D721Med (cell line): ENCODE data around the gene AP4E1.
"Not testable (repeated sequence)": the region's sequence is repeated elsewhere in the genome, so short reads cannot be mapped to it uniquely, and the experiment has no call there.

ENCODE experiments used
- DNase-seq: peaks from one replicate; pipeline ENCODE4 v3.0.0; 2011; ENCODE audit warnings: low spot score; ENCODE audit not compliant: insufficient read length
- FAIRE-seq: peaks from 2 replicates; lab custom pipeline; 2011; peaks lifted over from hg19 to GRCh38; lab: Jason Lieb, UNC
- TF ChIP-seq, protein P1 (sequence below): IDR thresholded peaks from 2 replicates; pipeline ENCODE4 v1.5.1; 2012; ENCODE audit warnings: mild to moderate bottlenecking, control low read depth; ENCODE audit not compliant: insufficient read depth; ENCODE audit errors: missing control alignments

AP4E1 gene

DNA sequence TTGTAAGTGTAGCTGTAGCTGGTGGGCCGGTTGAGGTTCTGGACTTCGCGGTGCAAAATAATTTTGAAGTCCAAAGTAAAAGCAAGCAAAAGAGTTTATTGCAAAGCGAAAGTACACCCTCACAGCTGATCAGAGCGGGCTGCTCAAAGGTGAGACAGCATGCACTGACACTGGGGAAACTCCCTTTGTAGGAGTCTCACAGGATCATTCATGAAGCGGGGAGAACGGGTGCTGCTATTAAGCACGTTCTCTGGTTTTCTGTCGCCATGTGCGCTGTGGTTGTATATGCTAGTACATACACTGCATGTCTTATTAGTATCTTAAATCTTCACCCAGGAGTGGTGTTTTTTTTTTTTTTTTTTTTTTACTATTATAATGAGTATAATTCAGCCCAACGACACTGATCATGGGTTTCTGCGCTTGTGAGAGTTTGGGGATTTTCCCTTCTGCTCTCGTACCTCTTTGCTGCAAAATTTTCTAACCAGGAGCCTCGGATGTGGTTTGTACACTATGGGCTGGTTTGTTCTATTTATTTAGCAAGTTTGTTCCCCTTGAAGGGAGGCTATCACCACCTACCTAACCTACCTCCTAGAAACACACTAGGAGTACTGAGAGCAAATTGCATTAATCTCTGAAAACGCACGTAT, 1.4 kb upstream of the AP4E1 start:
- FAIRE-seq (no peak), DNase-seq (no peak)
- TF ChIP-seq, protein P1, sequence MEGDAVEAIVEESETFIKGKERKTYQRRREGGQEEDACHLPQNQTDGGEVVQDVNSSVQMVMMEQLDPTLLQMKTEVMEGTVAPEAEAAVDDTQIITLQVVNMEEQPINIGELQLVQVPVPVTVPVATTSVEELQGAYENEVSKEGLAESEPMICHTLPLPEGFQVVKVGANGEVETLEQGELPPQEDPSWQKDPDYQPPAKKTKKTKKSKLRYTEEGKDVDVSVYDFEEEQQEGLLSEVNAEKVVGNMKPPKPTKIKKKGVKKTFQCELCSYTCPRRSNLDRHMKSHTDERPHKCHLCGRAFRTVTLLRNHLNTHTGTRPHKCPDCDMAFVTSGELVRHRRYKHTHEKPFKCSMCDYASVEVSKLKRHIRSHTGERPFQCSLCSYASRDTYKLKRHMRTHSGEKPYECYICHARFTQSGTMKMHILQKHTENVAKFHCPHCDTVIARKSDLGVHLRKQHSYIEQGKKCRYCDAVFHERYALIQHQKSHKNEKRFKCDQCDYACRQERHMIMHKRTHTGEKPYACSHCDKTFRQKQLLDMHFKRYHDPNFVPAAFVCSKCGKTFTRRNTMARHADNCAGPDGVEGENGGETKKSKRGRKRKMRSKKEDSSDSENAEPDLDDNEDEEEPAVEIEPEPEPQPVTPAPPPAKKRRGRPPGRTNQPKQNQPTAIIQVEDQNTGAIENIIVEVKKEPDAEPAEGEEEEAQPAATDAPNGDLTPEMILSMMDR, result no peak

DNA sequence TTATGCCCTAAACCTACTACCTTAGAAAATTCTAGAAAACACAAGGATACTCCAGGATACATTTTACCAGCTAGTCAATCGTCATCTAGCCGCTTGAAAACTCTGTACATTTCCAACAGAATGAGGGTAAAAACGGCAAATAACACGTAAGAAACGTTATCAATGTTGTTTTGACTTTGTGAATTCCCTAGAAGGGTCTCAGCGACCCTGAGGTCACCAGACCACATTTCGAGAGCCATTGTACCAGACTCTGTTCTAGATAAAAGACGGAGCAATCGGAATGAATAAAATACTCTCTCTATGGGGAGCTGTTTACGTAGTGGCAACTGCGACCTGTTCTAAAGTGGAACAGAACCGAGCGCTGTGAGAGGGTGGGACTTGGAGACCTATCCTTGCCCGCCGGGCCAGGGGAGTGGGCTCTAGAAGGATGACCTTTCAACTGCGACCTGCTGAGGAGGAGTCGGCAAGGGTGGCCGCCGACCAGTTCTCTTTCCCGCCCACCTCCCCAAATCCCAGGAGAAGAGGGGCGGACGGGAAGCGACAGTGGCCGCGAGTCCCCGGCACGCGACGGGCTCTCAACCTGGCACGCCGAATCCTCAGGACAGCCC, 778 bp upstream of the AP4E1 start:
- no peak for DNase-seq
- TF ChIP-seq, protein P1, result no peak
- no peak for FAIRE-seq

DNA sequence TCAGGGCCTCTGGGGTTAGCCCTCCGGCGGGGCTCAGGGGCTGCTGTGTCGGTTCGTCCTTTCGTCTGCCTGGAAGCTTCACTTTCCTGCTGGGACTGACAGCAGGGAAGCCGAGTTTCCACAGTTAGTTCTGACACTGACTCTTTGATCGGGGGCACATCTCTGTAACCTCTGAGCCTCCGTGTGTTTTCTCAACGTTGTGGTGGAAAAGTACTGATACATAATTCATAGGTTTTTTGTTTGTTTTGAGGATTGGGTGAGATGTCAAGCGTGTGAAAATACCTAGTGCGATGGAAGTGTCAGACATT, 481 bp downstream of the AP4E1 start:
- DNase-seq (no peak), FAIRE-seq (no peak)
- TF ChIP-seq, protein P1, result no peak

DNA sequence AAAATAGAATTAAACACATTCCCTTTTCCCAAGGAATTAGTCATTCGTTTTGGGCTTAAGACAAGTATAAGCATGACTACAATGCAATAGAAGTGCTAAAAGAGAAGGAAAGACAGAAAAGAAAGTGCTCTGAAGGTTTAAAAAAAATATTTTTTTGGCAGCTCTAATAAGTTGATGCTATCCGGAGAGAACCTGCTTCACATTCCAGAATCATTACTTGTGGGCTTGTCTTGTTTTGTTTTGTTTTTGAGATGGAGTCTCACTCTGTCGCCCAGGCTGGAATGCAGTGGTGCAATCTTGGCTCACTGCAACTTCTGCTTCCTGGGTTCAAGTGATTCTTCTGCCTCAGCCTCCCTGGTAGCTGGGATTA, 1.9 kb downstream of the AP4E1 start:
- not testable (repeated sequence) for FAIRE-seq, DNase-seq

DNA sequence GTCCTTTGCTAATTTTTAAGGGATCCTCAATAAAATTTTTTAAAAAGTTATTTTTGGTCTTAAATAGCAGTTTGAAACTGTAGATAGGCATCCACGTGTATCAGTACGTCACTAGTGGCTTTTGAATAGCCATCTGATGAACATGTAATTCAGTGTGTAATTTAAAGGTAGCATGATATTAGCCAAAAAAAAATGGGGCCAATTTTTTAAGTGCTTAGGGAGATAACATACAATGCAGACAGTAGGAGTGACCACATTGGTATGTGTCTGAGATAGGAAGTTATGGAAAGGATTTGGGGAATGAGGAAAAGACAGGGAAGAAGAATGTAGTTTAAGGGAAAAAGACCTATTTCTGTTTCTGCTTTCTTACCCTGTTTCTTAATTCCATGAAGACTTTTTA, 2.5 kb downstream of the AP4E1 start:
- TF ChIP-seq, protein P1, result no peak
- FAIRE-seq, result no peak
- no peak for DNase-seq

DNA sequence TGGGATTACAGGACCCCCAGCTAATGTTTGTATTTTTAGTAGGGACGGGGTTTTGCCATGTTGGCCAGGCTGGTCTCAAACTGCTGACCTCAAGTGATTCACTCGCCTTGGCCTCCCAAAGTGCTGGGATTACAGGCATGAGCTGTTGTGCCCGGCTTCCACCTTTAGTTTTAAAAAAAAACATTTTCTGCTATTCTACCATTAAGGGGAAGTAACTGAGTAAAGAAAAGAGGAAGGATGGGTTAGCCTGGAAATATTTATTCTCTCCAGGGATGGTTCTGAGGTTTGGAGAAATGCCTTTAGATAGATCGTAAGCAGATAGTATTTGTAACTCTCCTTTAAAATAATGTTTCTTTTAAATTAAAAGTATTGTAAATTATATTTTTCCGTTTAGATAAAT, 3.1 kb downstream of the AP4E1 start:
- TF ChIP-seq, protein P1, result no peak
- DNase-seq (no peak), FAIRE-seq (no peak)

DNA sequence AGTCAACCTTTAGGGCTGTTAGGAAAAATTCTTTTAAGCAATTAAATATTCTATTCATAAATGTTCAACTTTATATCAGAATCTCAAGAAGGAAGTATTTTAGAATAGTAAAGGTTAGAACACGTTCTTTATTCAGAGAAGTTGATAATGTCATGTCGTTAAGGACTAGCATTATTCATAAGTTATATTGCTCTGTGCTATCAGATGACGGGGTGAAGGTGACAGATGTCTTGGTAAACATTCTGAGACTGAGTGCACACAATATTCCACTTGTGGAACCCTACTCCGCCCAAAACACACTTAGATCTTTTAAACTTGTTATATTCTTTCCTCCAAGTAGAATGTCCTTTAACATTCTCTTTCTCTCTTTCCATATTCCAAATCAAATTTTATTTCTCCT, 7.9 kb downstream of the AP4E1 start:
- TF ChIP-seq, protein P1, result no peak
- no peak for DNase-seq
- no peak for FAIRE-seq

DNA sequence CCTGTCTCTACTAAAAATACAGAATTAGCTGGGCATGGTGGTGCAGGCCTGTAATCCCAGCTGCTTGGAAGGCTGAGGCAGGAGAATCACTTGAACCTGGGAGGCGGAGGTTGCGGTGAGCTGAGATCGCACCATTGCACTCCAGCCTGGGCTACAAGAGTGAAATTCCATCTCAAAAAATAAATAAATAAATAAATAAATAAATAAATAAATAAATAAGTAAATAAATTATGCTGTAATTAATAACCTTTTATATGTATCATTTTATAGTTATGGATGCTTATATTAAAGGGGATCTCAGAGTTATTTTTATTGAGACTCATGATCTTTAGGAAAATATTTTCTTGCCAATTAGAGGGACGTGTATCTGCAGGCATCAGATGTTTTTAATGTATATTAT, 10.9 kb downstream of the AP4E1 start:
- DNase-seq, FAIRE-seq: not testable (repeated sequence)
